BE2C (cell line): ENCODE data around the gene OR51T1.

Source experiments
- DNase-seq: peaks from one replicate; pipeline ENCODE4 v3.0.0-alpha.2; 2020
- H3K27me3 ChIP-seq: fragments of 250-450 bp; sonication (Bioruptor Pico); 2 replicates; pipeline ENCODE4 v1.5.1; 2020; ENCODE audit warnings: mild to moderate bottlenecking
- H3K36me3 ChIP-seq: fragments of 250-450 bp; sonication (Bioruptor Pico); 2 replicates; pipeline ENCODE4 v1.5.1; 2020; ENCODE audit warnings: mild to moderate bottlenecking
- H3K4me1 ChIP-seq: fragments of 250-450 bp; sonication (Bioruptor Pico); 2 replicates; pipeline ENCODE4 v1.5.1; 2020
- H3K4me3 ChIP-seq: 2 replicates; pipeline ENCODE4 v1.5.1; 2011; ENCODE audit warnings: low read depth, low read length
- H3K9me3 ChIP-seq: fragments of 250-450 bp; sonication (Bioruptor Pico); 2 replicates; pipeline ENCODE4 v1.5.1; 2020
- TF ChIP-seq, protein P1 (sequence below): IDR thresholded peaks from 2 replicates; pipeline ENCODE4 v1.5.1; 2012; ENCODE audit warnings: mild to moderate bottlenecking, low read depth, low read length

The OR51T1 gene

DNA sequence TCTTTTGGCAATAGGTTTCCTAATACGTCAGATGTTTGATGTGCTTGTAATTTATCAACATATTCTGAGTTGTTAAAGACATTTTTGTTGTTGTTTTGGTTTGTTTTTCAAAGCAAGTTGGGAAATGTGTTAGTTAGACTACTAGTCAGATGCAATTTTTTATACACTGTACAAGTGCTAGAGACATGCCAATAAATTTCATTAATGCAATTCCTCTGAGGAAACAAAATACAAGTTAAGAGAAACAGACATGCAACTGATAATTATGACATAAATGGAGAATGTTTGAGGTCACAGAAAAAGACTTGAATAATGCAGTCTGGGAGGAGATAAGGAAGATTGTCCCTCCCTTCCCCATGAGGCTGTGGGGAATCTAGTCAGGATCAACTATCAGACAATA, 5.9 kb downstream of the OR51T1 start:
- Histone ChIP-seq H3K27me3 (no peaks in the 10 kb centered on the region), H3K4me1 (no peaks in the 10 kb centered on the region), H3K36me3 (no peaks in the 10 kb centered on the region), H3K9me3 (no peaks in the 10 kb centered on the region), H3K4me3 (no peak overlapping the region)
- TF ChIP-seq, protein P1, sequence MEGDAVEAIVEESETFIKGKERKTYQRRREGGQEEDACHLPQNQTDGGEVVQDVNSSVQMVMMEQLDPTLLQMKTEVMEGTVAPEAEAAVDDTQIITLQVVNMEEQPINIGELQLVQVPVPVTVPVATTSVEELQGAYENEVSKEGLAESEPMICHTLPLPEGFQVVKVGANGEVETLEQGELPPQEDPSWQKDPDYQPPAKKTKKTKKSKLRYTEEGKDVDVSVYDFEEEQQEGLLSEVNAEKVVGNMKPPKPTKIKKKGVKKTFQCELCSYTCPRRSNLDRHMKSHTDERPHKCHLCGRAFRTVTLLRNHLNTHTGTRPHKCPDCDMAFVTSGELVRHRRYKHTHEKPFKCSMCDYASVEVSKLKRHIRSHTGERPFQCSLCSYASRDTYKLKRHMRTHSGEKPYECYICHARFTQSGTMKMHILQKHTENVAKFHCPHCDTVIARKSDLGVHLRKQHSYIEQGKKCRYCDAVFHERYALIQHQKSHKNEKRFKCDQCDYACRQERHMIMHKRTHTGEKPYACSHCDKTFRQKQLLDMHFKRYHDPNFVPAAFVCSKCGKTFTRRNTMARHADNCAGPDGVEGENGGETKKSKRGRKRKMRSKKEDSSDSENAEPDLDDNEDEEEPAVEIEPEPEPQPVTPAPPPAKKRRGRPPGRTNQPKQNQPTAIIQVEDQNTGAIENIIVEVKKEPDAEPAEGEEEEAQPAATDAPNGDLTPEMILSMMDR, result no peak
- DNase-seq, result no peak

DNA sequence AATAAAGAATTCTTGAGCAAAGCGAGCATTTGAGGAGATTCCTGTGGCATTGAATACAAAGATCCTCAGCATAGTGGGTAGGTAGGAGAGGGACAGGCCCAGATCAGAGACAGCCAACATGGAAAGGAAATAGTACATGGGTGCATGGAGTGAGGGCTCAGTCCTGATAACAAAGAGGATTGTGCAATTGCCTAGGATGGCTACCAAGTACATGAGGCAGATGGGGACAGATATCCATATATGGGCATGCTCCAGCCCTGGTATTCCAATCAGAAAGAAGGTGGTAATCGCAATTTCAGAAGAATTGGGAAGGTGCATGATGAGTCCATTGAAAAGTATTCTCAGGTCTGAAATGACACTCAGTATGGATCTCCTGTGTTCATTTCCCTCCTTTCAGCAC, 8.6 kb downstream of the OR51T1 start:
- no peak for DNase-seq
- no peaks in the 10 kb centered on the region for H3K27me3 ChIP-seq
- no peaks in the 10 kb centered on the region for H3K9me3 ChIP-seq
- H3K36me3 ChIP-seq, result no peaks in the 10 kb centered on the region
- TF ChIP-seq, protein P1, result no peak
- no peaks in the 10 kb centered on the region for H3K4me1 ChIP-seq
- H3K4me3 ChIP-seq, result no peak overlapping the region

GRCh38 chr11:4891996-4892640, 10.4 kb downstream of the OR51T1 start:
- DNase-seq, result no peak

GRCh38 chr11:4903484-4903883, 21.8 kb downstream of the OR51T1 start, which contains the start of gene OR51A7:
Gene OR51A7 (plus strand): TSS chr11:4903783. CDS start chr11:4907370, 3,587 bp downstream.
- no peak within 1 kb of the TSS for H3K4me3 ChIP-seq
- H3K27me3 ChIP-seq, result no peaks in the 10 kb centered on the region
- H3K4me1 ChIP-seq, result no peaks in the 10 kb centered on the region
- no peak for DNase-seq
- no peaks in the 10 kb centered on the region for H3K9me3 ChIP-seq
- H3K36me3 ChIP-seq, result no peaks in the 10 kb centered on the region
- TF ChIP-seq, protein P1, result no peak

More at GRCh38 chr11:4891996-4892640, 10.4 kb downstream of the OR51T1 start:
- no peaks in the 10 kb centered on the region for H3K27me3 ChIP-seq
- H3K4me1 ChIP-seq, result no peaks in the 10 kb centered on the region
- no peak overlapping the region for H3K4me3 ChIP-seq
- no peaks in the 10 kb centered on the region for H3K9me3 ChIP-seq
- no peaks in the 10 kb centered on the region for H3K36me3 ChIP-seq
- TF ChIP-seq, protein P1, result no peak

- Histone ChIP-seq H3K4me3 (no peak overlapping the region), H3K9me3 (no peaks in the 10 kb centered on the region), H3K4me1 (no peaks in the 10 kb centered on the region), H3K36me3 (no peaks in the 10 kb centered on the region), H3K27me3 (no peaks in the 10 kb centered on the region)
- DNase-seq, result no peak
- TF ChIP-seq, protein P1, result no peak
These were observed 34.9 kb downstream of the OR51T1 start for GRCh38 chr11:4916581-4916980.

GRCh38 chr11:4919250-4919649, 37.5 kb downstream of the OR51T1 start, which contains the start of gene OR51G2:
Gene OR51G2 (minus strand): TSS chr11:4919350. CDS start chr11:4915663, 3,687 bp downstream.
- DNase-seq, result no peak
- no peaks in the 10 kb centered on the region for H3K9me3 ChIP-seq
- H3K4me3 ChIP-seq, result no peak within 1 kb of the TSS
- TF ChIP-seq, protein P1, result no peak
- no peaks in the 10 kb centered on the region for H3K27me3 ChIP-seq
- H3K36me3 ChIP-seq, result no peaks in the 10 kb centered on the region
- H3K4me1 ChIP-seq, result no peaks in the 10 kb centered on the region
